A549 (cell line): ENCODE results near the gene TTC27. TPM values are rescaled to one million over a fixed set of nuclear protein-coding genes. Genes with fewer than 3 reads are reported as not detected.
"Not testable (repeated sequence)": the region's sequence is repeated elsewhere in the genome, so short reads cannot be mapped to it uniquely, and the experiment has no call there.

Source experiments
- ATAC-seq, 2 experiments: fragments of 200-7000 bp in 1 of 2; fragments of >200 bp in 1 of 2; cut with Nextera tagmentation in 1 of 2; cut with Tn5 transposase in 1 of 2; 3 replicates each; pipeline versions ENCODE4 v1.8.0 to v1.9.1; 2018 to 2020; ENCODE audit warnings: mild to moderate bottlenecking in 1 of 2, moderate library complexity in 1 of 2
- CTCF ChIA-PET: fragments of 300-600 bp; sonication (Branson Sonifier 250); formaldehyde crosslinking; extraction: SDS; loops from one replicate; lab custom pipeline; 2021; ENCODE audit warnings: antibody characterized with exemption, inconsistent platforms; lab: Yijun Ruan, JAX
- POLR2A ChIA-PET: fragments of 350-600 bp; formaldehyde crosslinking; extraction: SDS; loops from one replicate; lab custom pipeline; 2021; ENCODE audit warnings: antibody characterized with exemption, inconsistent platforms; lab: Yijun Ruan, JAX
- DNase-seq, 2 experiments: peaks; one replicate each; pipeline versions ENCODE4 v3.0.0 to v3.0.0-alpha.2; 2011 to 2016; ENCODE audit warnings: low read depth in 1 of 2, low spot score in 1 of 2
- FAIRE-seq: peaks from 2 replicates; lab custom pipeline; 2011; peaks lifted over from hg19 to GRCh38; lab: Jason Lieb, UNC
- H3K27ac ChIP-seq, 2 experiments: fragments of >200 bp; sonication (Bioruptor Twin); formaldehyde crosslinking; 3 replicates each; pipeline ENCODE4 v1.5.1; 2016 to 2017
- H3K4me1 ChIP-seq: fragments of >200 bp; sonication (Bioruptor Twin); formaldehyde crosslinking; 3 replicates; pipeline ENCODE4 v1.6.1; 2016
- H3K4me2 ChIP-seq: fragments of >200 bp; sonication (Bioruptor Twin); formaldehyde crosslinking; 3 replicates; pipeline ENCODE4 v1.6.1; 2016
- H3K4me3 ChIP-seq: fragments of >200 bp; sonication (Bioruptor Twin); formaldehyde crosslinking; 3 replicates; pipeline ENCODE4 v1.5.1; 2016
- H3K9me3 ChIP-seq: fragments of >200 bp; sonication (Bioruptor Twin); formaldehyde crosslinking; 3 replicates; pipeline ENCODE4 v1.6.1; 2016
- BCL3 ChIP-seq: fragments of >200 bp; sonication (Bioruptor Twin); formaldehyde crosslinking; IDR thresholded peaks from 3 replicates; pipeline ENCODE4 v1.6.1; 2016
- BHLHE40 ChIP-seq: IDR thresholded peaks from 2 replicates; pipeline ENCODE4 v1.6.1; 2012; ENCODE audit warnings: low read depth, low read length, inconsistent platforms
- CEBPB ChIP-seq, 2 experiments: fragments of >200 bp in 1 of 2; sonication (Bioruptor Twin) in 1 of 2; formaldehyde crosslinking in 1 of 2; IDR thresholded peaks; 2 replicates each; pipeline ENCODE4 v1.6.1; 2012 to 2016
- CHD4 ChIP-seq: fragments of 200-600 bp; sonication (generic); IDR thresholded peaks from 2 replicates; pipeline ENCODE4 v1.6.1; 2016; ENCODE audit warnings: antibody characterized with exemption, mild to moderate bottlenecking, borderline replicate concordance
- GATA3 ChIP-seq: IDR thresholded peaks from 2 replicates; pipeline ENCODE4 v1.6.1; 2012; ENCODE audit warnings: borderline replicate concordance
- HDAC2 ChIP-seq: fragments of 200-600 bp; sonication (generic); IDR thresholded peaks from 2 replicates; pipeline ENCODE4 v1.6.1; 2016
- HOXB5 ChIP-seq: fragments of 250-450 bp; sonication (Bioruptor Pico); IDR thresholded peaks from 2 replicates; pipeline ENCODE4 v1.5.0; 2020; ENCODE audit warnings: mild to moderate bottlenecking, moderate library complexity
- KDM1A ChIP-seq: fragments of 200-600 bp; sonication (generic); IDR thresholded peaks from 2 replicates; pipeline ENCODE4 v1.6.1; 2016; ENCODE audit warnings: low read depth, mild to moderate bottlenecking
- MAZ ChIP-seq: fragments of 150-350 bp; IDR thresholded peaks from 2 replicates; pipeline ENCODE4 v1.6.1; 2014; ENCODE audit warnings: antibody characterized with exemption, low read depth, low read length, borderline replicate concordance
- PHF8 ChIP-seq: fragments of 200-600 bp; sonication (generic); IDR thresholded peaks from 2 replicates; pipeline ENCODE4 v1.6.1; 2016; ENCODE audit warnings: low read depth, mild to moderate bottlenecking, antibody characterized with exemption, moderate library complexity, borderline replicate concordance
- POLR2AphosphoS2 ChIP-seq: conservative IDR thresholded peaks from 2 replicates; pipeline ENCODE4 v1.6.1; 2012; ENCODE audit warnings: low read length, improper control_type of control experiment, inconsistent platforms
- RNF2 ChIP-seq: fragments of 200-600 bp; sonication (generic); IDR thresholded peaks from 2 replicates; pipeline ENCODE4 v1.6.1; 2016; ENCODE audit warnings: low read depth, mild to moderate bottlenecking, antibody characterized with exemption, moderate library complexity, borderline replicate concordance
- SMC3 ChIP-seq: fragments of >200 bp; sonication (Bioruptor Twin); formaldehyde crosslinking; IDR thresholded peaks from 3 replicates; pipeline ENCODE4 v1.6.1; 2018; ENCODE audit warnings: inconsistent platforms
- ZC3H11A ChIP-seq: fragments of 450-650 bp; IDR thresholded peaks from 2 replicates; pipeline ENCODE4 v1.6.1; 2014; ENCODE audit warnings: antibody characterized with exemption, mild to moderate bottlenecking
- ZFP36 ChIP-seq: fragments of 450-650 bp; IDR thresholded peaks from 2 replicates; pipeline ENCODE4 v1.6.1; 2014; ENCODE audit warnings: borderline replicate concordance; ENCODE audit not compliant: partially characterized antibody
- WGBS: methylation state at CpG from one replicate; pipeline ENCODE4 v1.1.6; 2017; ENCODE audit errors: missing lambda C conversion rate; 5-methylcytosine and 5-hydroxymethylcytosine counted together
- polyA plus RNA-seq, 4 experiments: library from polyadenylated mRNA; depleted of rRNA in 3 of 4; stranded (reverse); fragments of >200 nt; fragmentation: RNase III in 1 of 4; extraction: RNeasy Plus Mini Kit Qiagen cat#74134 plus additional on column Dnase treatment in 1 of 4; gene quantifications; 2 replicates in 3 of 4; 3 replicates in 1 of 4; pipeline ENCODE4 v1.2.3, GENCODE V29; 2011 to 2017
- TF ChIP-seq, protein P1 (sequence below): fragments of 200-600 bp; sonication (generic); IDR thresholded peaks from 2 replicates; pipeline ENCODE4 v1.6.1; 2016; ENCODE audit warnings: antibody characterized with exemption, mild to moderate bottlenecking, moderate library complexity
- TF ChIP-seq, protein P2 (sequence below): fragments of 250-450 bp; sonication (Bioruptor Pico); IDR thresholded peaks from 2 replicates; pipeline ENCODE4 v1.5.0; 2021; ENCODE audit warnings: mild to moderate bottlenecking, moderate library complexity, borderline replicate concordance
- TF ChIP-seq, protein P3 (sequence below): fragments of 450-650 bp; IDR thresholded peaks from 2 replicates; pipeline ENCODE4 v1.6.1; 2014; ENCODE audit warnings: antibody characterized with exemption

TTC27 gene
- polyA plus RNA-seq, 2 of the 4 experiments (the other 2 are of a cell fraction), result 21.7 to 56.2 TPM

GRCh38 chr2:32723467-32724079 lies 95.7 kb downstream of the TTC27 start:
- H3K4me2 ChIP-seq, result no peak overlapping the region
- H3K4me3 ChIP-seq, result no peak overlapping the region
- no peak for TF ChIP-seq PHF8
- TF ChIP-seq, protein P1, sequence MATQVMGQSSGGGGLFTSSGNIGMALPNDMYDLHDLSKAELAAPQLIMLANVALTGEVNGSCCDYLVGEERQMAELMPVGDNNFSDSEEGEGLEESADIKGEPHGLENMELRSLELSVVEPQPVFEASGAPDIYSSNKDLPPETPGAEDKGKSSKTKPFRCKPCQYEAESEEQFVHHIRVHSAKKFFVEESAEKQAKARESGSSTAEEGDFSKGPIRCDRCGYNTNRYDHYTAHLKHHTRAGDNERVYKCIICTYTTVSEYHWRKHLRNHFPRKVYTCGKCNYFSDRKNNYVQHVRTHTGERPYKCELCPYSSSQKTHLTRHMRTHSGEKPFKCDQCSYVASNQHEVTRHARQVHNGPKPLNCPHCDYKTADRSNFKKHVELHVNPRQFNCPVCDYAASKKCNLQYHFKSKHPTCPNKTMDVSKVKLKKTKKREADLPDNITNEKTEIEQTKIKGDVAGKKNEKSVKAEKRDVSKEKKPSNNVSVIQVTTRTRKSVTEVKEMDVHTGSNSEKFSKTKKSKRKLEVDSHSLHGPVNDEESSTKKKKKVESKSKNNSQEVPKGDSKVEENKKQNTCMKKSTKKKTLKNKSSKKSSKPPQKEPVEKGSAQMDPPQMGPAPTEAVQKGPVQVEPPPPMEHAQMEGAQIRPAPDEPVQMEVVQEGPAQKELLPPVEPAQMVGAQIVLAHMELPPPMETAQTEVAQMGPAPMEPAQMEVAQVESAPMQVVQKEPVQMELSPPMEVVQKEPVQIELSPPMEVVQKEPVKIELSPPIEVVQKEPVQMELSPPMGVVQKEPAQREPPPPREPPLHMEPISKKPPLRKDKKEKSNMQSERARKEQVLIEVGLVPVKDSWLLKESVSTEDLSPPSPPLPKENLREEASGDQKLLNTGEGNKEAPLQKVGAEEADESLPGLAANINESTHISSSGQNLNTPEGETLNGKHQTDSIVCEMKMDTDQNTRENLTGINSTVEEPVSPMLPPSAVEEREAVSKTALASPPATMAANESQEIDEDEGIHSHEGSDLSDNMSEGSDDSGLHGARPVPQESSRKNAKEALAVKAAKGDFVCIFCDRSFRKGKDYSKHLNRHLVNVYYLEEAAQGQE, result no peak
- TF ChIP-seq ZFP36, result no peak
- TF ChIP-seq MAZ, result no peak
- no peak for TF ChIP-seq BCL3
- no peak for TF ChIP-seq BHLHE40
- H3K9me3 ChIP-seq, result no peaks in the 10 kb centered on the region
- no peak overlapping the region for H3K27ac ChIP-seq
- CTCF ChIA-PET, result interaction anchor here (0.6 to 1.6 kb wide), 4 partner anchors 8 to 101 kb away, joined by 3 to 4 read pairs (median 3); no protein-coding TSS in a partner anchor
- no peaks in the 10 kb centered on the region for H3K4me1 ChIP-seq
- FAIRE-seq, result no peak
- no peak for ATAC-seq
- POLR2A ChIA-PET, result interaction anchor here (0.7 kb wide), 1 partner anchor 16 kb away, joined by 3 read pairs; no protein-coding TSS in a partner anchor
- DNase-seq, result no peak
- 80% methylated on average over 3 of the region's 3 CpGs for whole genome bisulfite sequencing

DNA sequence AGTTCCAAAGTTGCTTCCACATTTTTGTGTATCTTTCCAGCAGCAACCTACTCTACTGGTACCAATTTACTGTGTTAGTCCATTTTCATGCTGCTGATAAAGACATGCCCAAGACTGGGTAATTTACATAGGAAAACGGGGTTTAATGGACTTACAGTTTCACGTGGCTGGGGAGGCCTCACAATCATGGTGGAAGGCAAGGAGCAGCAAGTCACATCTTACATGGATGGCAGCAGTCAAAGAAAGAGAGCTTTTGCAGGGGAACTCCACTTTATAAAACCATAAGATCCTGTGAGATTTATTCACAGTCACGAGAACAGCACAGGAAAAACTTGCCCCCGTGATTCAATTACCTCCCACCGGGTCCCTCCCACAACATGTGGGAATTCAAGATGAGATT lies 98.8 kb downstream of the TTC27 start:
- H3K4me1 ChIP-seq, H3K4me3 ChIP-seq, H3K4me2 ChIP-seq, POLR2A ChIA-PET, H3K27ac ChIP-seq, DNase-seq, H3K9me3 ChIP-seq, ATAC-seq, FAIRE-seq: not testable (repeated sequence)
- CTCF ChIA-PET, result interaction anchor here (0.6 to 1.1 kb wide), 2 partner anchors 238 to 248 kb away, joined by 3 read pairs; no protein-coding TSS in a partner anchor
- WGBS, result 88% methylated on average over 5 of the region's 5 CpGs

DNA sequence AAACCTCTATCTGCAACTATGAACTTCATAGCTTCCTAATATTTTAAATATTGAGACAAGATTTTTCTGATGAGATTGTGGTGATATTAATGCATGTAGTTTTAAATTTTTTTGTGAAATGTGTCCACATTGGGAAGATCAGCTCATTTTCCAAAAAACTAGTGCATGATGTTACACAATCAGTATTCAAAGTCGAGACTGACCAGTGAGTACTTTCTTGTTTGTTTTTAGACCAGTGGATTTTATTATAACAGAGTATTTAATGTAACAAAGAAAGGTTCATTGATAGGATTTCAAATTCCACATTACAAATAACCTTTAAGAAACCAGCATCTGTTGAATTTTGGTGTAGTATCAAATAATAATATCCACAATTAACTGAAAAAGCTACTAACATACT lies 99.3 kb downstream of the TTC27 start:
- CTCF ChIA-PET, result interaction anchor here (0.6 to 1.1 kb wide), 3 partner anchors 49 to 247 kb away, joined by 3 read pairs; no protein-coding TSS in a partner anchor
- no peak overlapping the region for H3K4me2 ChIP-seq
- DNase-seq, result no peak
- H3K4me3 ChIP-seq, result no peak overlapping the region
- H3K27ac ChIP-seq, result no peak overlapping the region
- no peaks in the 10 kb centered on the region for H3K4me1 ChIP-seq
- POLR2A ChIA-PET, result interaction anchor here (0.6 kb wide), 1 partner anchor 1881 kb away, joined by 3 read pairs; no protein-coding TSS in a partner anchor
- TF ChIP-seq SMC3, result no peak
- no peak for TF ChIP-seq GATA3
- no peak for TF ChIP-seq HOXB5 (CRISPR knock-in tag)
- TF ChIP-seq HDAC2, result no peak
- no peak for TF ChIP-seq POLR2AphosphoS2
- TF ChIP-seq CHD4, result no peak
- no peak for TF ChIP-seq BHLHE40
- no peak for TF ChIP-seq PHF8
- TF ChIP-seq, protein P2, sequence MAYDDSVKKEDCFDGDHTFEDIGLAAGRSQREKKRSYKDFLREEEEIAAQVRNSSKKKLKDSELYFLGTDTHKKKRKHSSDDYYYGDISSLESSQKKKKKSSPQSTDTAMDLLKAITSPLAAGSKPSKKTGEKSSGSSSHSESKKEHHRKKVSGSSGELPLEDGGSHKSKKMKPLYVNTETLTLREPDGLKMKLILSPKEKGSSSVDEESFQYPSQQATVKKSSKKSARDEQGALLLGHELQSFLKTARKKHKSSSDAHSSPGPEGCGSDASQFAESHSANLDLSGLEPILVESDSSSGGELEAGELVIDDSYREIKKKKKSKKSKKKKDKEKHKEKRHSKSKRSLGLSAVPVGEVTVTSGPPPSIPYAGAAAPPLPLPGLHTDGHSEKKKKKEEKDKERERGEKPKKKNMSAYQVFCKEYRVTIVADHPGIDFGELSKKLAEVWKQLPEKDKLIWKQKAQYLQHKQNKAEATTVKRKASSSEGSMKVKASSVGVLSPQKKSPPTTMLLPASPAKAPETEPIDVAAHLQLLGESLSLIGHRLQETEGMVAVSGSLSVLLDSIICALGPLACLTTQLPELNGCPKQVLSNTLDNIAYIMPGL (CRISPR knock-in tag), result no peak
- TF ChIP-seq KDM1A, result no peak
- no peak for TF ChIP-seq RNF2
- TF ChIP-seq, protein P3, sequence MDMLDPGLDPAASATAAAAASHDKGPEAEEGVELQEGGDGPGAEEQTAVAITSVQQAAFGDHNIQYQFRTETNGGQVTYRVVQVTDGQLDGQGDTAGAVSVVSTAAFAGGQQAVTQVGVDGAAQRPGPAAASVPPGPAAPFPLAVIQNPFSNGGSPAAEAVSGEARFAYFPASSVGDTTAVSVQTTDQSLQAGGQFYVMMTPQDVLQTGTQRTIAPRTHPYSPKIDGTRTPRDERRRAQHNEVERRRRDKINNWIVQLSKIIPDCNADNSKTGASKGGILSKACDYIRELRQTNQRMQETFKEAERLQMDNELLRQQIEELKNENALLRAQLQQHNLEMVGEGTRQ, result no peak
- TF ChIP-seq ZC3H11A, result no peak
- TF ChIP-seq CEBPB (IDR thresholded peaks at IDR 0.05), result no peak
- H3K9me3 ChIP-seq, result no peaks in the 10 kb centered on the region
- no peak for ATAC-seq
- FAIRE-seq, result no peak
- WGBS, result 51% methylated on average over 1 of the region's 1 CpG

DNA sequence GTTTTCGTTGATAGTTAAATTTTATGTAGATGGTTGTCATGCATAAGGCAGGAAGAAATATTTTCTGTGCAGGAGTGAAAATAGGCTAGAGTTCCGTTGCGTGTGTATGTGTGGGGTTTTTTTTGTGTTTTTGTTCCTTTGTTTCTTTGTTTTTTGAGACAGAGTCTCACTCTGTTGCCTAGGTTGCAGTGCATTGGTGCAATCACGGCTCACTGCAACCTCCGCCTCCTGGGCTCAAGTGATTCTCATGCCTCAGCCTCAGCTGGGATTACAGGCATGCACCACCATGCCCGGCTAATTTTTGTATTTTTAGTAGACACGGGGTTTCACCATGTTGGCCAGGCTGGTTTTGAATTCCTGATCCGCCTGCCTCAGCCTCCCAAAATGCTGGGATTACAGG lies 103.1 kb downstream of the TTC27 start:
- H3K4me2 ChIP-seq, POLR2A ChIA-PET, H3K9me3 ChIP-seq, FAIRE-seq, DNase-seq, H3K27ac ChIP-seq, H3K4me1 ChIP-seq, H3K4me3 ChIP-seq, ATAC-seq: not testable (repeated sequence)
- WGBS, result 93% methylated on average over 8 of the region's 8 CpGs
- CTCF ChIA-PET, result interaction anchor here (0.7 kb wide), 1 partner anchor 41 kb away, joined by 3 read pairs; no protein-coding TSS in a partner anchor
